OCI-LY7 (cell line): Measurements from ENCODE around the gene ABHD17A.

Experiments used
- EZH2phosphoT487 ChIP-seq: fragments of 200-600 bp; sonication (generic); IDR thresholded peaks from 2 replicates; pipeline ENCODE4 v1.6.1; 2018; ENCODE audit warnings: low read depth, borderline replicate concordance, mild to moderate bottlenecking, mixed run types, antibody characterized with exemption, low read length, moderate library complexity, mixed read lengths
- TF ChIP-seq, protein P1 (sequence below): fragments of 200-600 bp; sonication (generic); conservative IDR thresholded peaks from 2 replicates; pipeline ENCODE4 v1.5.1; 2014; ENCODE audit warnings: mild to moderate bottlenecking, antibody characterized with exemption, low read length, moderate library complexity, mixed read lengths

DNA sequence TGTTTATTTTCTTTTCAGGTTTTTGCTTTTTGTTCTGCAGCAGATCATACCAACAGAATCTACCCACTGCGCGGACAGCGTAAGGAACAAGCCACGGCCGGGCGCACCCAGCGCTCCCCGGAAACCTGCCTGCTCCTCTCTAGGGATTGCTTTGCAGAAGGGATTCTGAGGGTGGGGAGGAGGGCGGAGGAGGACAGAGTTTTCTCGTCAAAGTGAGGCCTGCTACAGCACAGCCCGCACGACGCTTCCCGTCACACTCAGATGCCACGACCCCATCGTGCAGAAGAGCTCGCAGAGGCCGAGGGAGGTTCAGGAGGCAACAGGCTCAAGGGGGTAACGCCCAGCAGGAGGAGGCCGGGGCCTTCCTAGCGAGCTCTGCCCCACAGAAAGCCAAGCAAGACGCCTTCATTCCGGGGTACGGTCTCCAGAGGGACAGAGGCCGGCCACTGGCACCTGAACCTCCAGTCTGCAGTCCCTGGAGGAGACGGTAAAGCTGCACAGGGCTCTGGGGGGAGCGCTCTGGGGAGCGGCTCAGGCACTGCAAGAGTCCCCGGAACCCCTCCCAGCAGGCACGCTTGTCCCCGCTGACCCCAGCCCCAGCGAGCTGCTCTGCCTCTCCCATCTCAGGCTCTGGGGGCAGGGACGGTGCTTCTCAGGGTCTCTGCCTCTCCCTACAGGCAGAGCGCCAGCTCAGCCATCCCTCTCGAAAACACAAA, 43.9 kb downstream of the ABHD17A start:
- TF ChIP-seq, protein P1, sequence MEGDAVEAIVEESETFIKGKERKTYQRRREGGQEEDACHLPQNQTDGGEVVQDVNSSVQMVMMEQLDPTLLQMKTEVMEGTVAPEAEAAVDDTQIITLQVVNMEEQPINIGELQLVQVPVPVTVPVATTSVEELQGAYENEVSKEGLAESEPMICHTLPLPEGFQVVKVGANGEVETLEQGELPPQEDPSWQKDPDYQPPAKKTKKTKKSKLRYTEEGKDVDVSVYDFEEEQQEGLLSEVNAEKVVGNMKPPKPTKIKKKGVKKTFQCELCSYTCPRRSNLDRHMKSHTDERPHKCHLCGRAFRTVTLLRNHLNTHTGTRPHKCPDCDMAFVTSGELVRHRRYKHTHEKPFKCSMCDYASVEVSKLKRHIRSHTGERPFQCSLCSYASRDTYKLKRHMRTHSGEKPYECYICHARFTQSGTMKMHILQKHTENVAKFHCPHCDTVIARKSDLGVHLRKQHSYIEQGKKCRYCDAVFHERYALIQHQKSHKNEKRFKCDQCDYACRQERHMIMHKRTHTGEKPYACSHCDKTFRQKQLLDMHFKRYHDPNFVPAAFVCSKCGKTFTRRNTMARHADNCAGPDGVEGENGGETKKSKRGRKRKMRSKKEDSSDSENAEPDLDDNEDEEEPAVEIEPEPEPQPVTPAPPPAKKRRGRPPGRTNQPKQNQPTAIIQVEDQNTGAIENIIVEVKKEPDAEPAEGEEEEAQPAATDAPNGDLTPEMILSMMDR = no peak
- TF ChIP-seq EZH2phosphoT487 = no peak
